Fibroblast of skin of abdomen (primary cell): ENCODE results near the gene OR51M1.

Experiments used
- DNase-seq: peaks from one replicate; pipeline ENCODE4 v3.0.0-alpha.2; 2013

Gene OR51M1

DNA sequence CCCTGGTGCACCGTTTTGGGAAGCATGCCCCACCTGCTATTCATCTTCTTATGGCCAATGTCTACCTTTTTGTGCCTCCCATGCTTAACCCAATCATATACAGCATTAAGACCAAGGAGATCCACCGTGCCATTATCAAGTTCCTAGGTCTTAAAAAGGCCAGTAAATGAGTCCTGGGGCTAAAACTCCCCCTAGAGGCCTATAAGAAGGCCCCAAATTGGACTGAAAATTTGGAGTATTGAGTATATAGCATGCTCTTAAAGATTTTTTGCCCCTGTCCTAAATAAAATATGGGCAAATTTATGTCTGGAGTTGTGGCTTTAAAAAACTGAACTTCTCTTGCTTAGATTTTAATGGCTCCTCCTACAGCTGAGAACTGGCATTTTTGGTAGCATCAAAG is 6.6 kb downstream of the OR51M1 start:
- no peak for DNase-seq

- DNase-seq: no peak
Observed at GRCh38 chr11:5394091-5394490, 10.5 kb downstream of the OR51M1 start.

DNA sequence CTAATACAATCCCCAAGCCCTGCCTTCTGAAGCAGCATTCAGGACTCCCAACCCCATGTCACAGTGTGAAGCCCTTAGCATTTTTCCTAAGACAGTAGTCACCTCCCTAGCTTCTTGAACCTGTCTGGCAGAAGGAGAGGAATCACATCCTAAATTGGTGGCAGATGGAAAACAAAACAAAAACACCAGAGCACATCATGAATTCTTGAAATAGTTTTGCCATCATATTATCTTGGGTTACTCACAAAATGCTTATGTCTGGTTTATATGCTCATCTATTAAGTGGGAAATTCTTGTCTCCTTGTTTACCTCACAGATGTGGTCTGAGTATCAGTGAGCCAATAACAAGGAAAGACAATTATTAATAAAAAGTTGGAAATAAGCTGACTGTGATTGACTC is 15.3 kb downstream of the OR51M1 start:
- no peak for DNase-seq

DNA sequence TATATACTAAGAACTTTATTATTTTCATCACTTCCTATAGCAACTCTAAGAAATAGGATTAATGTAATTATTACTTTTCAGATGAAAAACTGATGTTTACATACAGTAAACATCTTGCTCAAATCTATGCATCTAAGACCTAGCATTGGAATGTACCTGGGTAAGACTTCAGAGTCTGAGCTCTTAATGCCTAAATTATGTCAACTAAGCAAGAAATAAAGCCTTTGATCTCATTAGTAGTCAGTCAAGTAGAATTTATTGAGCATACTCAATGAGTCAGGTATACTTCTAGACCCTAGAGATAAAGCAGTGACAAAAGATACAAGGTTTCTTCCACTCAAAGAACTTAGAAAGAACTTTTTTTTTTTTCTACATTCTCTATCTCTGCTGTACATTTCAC is 21.6 kb downstream of the OR51M1 start:
- no peak for DNase-seq

GRCh38 chr11:5420993-5421392 is 37.4 kb downstream of the OR51M1 start:
- no peak for DNase-seq

DNA sequence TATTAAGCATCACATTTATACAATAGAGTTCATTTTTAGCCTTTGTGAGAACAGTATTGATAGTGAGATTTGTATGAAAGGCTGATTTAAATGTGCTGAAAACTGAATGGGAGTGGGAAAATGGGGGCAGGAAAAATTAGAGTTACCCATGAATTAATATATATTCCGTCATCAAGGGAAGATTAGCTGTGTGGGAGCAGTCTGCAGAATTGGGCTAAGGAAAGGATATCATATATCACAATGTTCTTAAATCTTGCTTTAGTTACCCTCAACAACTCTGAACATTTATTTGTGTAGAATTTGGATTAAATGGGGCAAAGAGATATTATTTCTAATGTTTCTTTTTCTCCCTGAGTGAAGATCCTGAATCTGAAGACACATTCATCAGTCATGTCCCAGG is 38.2 kb downstream of the OR51M1 start, which contains the start of gene OR51Q1:
Gene OR51Q1 (plus strand): TSS at position 301 of the 400 bp plus-strand sequence. CDS start 90 bp downstream, at position 391.
- DNase-seq: no peak

DNA sequence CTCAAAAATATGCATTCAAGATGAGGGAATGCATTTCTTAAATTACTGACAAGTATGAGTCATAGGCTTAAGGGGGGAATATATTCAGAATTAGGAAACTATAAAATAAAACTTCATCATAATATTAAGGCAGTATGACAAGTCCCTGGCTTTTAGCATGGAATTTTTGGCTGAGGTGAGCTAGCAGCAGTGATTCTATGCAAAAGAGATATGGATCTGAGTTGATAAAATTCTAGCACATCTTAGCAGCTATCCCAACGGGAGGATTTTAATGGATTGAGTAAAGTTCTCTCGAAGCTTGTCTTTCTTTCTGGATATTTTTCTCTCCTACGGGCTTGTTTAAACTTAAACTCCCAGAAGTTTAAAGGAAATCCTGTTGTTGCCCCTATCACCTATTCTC is 39.5 kb downstream of the OR51M1 start:
- no peak for DNase-seq

GRCh38 chr11:5441414-5441813 is 57.8 kb downstream of the OR51M1 start, which contains the start of gene OR51I1:
Gene OR51I1 (minus strand): TSS chr11:5441514. CDS start chr11:5441514, 0 bp downstream.
- no peak for DNase-seq
